ENCODE data around the gene SWT1. TPM values are rescaled to one million over a fixed set of nuclear protein-coding genes. Genes with fewer than 3 reads are reported as not detected.
A peak's percentile ranks its signal among the peaks of the same experiment; 100 is the strongest.

SWT1 gene, protein sequence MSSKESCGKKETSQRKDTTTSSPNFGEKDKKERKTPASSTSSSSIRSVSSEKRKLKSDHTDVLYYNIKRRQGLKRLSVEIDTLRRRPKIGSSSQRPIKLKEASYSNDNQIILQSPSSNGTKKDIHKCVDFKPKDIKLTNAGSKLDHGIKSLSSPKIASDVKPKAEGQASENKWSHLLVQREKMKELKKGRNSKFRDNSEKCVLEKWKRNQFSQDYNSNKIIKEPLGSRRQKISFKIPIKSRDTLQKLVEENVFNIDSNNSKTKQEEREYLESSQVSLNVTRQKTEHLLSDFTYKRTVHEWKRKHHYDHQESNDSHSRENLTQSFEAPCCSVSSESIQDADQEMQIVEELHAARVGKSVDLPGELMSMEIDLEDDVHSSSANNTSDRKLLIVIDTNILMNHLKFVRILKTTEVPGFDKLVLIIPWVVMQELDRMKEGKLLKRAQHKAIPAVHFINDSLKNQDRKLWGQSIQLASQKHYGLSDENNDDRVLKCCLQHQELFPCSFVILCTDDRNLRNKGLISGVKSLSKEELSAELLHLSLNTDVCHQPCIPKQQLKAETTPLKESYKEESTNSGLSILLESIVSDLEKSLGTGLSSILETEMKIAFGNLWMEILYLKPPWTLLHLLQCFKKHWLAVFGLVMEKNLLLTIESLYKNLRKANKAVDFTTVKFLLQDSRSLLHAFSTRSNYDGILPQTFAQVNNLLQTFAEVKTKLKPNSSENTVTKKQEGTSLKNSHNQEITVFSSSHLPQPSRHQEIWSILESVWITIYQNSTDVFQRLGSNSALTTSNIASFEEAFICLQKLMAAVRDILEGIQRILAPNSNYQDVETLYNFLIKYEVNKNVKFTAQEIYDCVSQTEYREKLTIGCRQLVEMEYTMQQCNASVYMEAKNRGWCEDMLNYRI
- total RNA-seq: 10 to 100 TPM in 1 of 2 experiments, 1 to 10 TPM in 1; 9.7 to 10.6 TPM
- 1 to 10 TPM; 5.8 to 6.0 TPM for polyA plus RNA-seq

- POLR2A ChIA-PET (ENCODE audit: partially characterized antibody): interaction anchor here (0.7 to 4.7 kb wide), 19 partner anchors 89 to 1218 kb away, joined by 3 to 45 read pairs (median 5); partner anchors contain the start of genes EDEM3, IVNS1ABP, NIBAN1 and ODR4
- CTCF ChIA-PET (ENCODE audit: partially characterized antibody): interaction anchor here (0.7 to 2.8 kb wide), 9 partner anchors 13 to 538 kb away, joined by 3 to 15 read pairs (median 5); partner anchors contain the start of gene RNF2
- H3K27ac ChIP-seq (ENCODE audit: low read depth, low read length): peak within 1 kb of the TSS; percentile 97
- no peaks in the 10 kb centered on the region for H3K36me3 ChIP-seq (ENCODE audit: insufficient read depth, low read length)
- Mint-ChIP-seq H3K4me3 (peak within 1 kb of the TSS; percentile 98 to 100 (median 99)), H3K9me3 (peaks cover 0 to 2% (median 0%) of the 10 kb centered on the region in 8 donors), H3K36me3 (peaks cover 16 to 22% of the 10 kb centered on the region in 2 donors), H3K27ac (peak within 1 kb of the TSS; percentile 98 to 100 (median 99)), H3K27me3 (no peaks in the 10 kb centered on the region), H3K4me1 (peaks cover 24 to 54% (median 39%) of the 10 kb centered on the region in 4 donors)
- peaks cover 30% of the 10 kb centered on the region for H3K4me1 ChIP-seq (ENCODE audit: insufficient read depth, low read length)
- intact Hi-C loops (cut with micrococcal nuclease): loop anchor here (1.0 to 5.0 kb wide), 13 partner anchors 81 to 1685 kb away; partner anchors contain the start of genes ARPC5, IVNS1ABP, NIBAN1 and ODR4
- H3K27me3 ChIP-seq (ENCODE audit: insufficient read depth, low read length): no peaks in the 10 kb centered on the region
- H3K4me3 ChIP-seq (ENCODE audit: low read length in 2 of 2): peak within 1 kb of the TSS; percentile 61 to 88
- no peaks in the 10 kb centered on the region for H3K9me3 ChIP-seq (ENCODE audit: control insufficient read depth in 1 of 2, low read length in 2 of 2)
- peak; percentile 97 to 99 (median 98) for DNase-seq
Measured at GRCh38 chr1:185156854-185157598, at the start of gene SWT1, which contains the start of gene TRMT1L. Gene SWT1 (plus strand): TSS chr1:185157167. CDS start chr1:185160842, 3,675 bp downstream. Gene TRMT1L (minus strand): TSS chr1:185156953. CDS start chr1:185156712, 241 bp downstream.

DNA sequence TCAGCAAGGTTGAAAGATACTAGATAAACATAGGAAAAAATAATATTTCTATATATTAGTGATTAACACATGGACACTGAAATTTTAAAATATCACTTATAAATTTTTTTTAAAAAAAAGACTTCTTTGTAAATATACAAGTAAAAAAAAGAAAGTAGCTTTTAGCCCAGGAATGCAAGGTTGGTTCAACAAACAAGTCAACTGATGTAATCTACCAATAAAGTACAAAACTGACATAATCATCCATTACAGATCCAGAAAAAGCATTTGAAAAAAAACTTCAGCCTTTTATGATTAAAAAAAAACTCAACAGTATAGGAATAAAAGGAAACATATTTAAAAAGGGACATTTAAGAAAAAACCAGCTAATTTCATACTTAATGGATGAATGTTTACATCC lies 48.6 kb upstream of the SWT1 start:
- Histone ChIP-seq H3K4me1 (ENCODE audit: insufficient read depth, low read length) (no peaks in the 10 kb centered on the region), H3K9me3 (ENCODE audit: control insufficient read depth in 1 of 2, low read length in 2 of 2) (peaks cover 0 to 8% of the 10 kb centered on the region in 2 donors), H3K27me3 (ENCODE audit: insufficient read depth, low read length) (no peaks in the 10 kb centered on the region), H3K27ac (ENCODE audit: low read depth, low read length) (no peak overlapping the region), H3K4me3 (ENCODE audit: low read length in 2 of 2) (no peak overlapping the region), H3K36me3 (ENCODE audit: insufficient read depth, low read length) (no peaks in the 10 kb centered on the region)
- H3K27ac Mint-ChIP-seq: no peak overlapping the region
- no peak overlapping the region for H3K4me3 Mint-ChIP-seq
- peaks cover 0 to 1% of the 10 kb centered on the region in 2 donors for H3K27me3 Mint-ChIP-seq
- H3K36me3 Mint-ChIP-seq: peaks cover 13 to 17% of the 10 kb centered on the region in 2 donors
- no peak for DNase-seq
- H3K4me1 Mint-ChIP-seq: no peaks in the 10 kb centered on the region
- peaks cover 7 to 57% (median 37%) of the 10 kb centered on the region in 8 donors for H3K9me3 Mint-ChIP-seq
- intact Hi-C loops (cut with micrococcal nuclease): no loop called here
- ChIA-PET POLR2A (ENCODE audit: partially characterized antibody) (interaction anchor here (1.2 kb wide), 1 partner anchor 48 kb away, joined by 3 read pairs; no protein-coding TSS in a partner anchor), CTCF (ENCODE audit: partially characterized antibody) (interaction anchor here (1.0 kb wide), 1 partner anchor 573 kb away, joined by 4 read pairs; no protein-coding TSS in a partner anchor)

GRCh38 chr1:185110145-185110544 lies 46.8 kb upstream of the SWT1 start:
- no peak for DNase-seq
- intact Hi-C loops (cut with micrococcal nuclease): no loop called here
- no peaks in the 10 kb centered on the region for H3K4me1 ChIP-seq (ENCODE audit: insufficient read depth, low read length)
- no peaks in the 10 kb centered on the region for H3K4me1 Mint-ChIP-seq
- H3K27me3 ChIP-seq (ENCODE audit: insufficient read depth, low read length): no peaks in the 10 kb centered on the region
- H3K27ac ChIP-seq (ENCODE audit: low read depth, low read length): no peak overlapping the region
- ChIA-PET POLR2A (ENCODE audit: partially characterized antibody) (no interaction called here), CTCF (ENCODE audit: partially characterized antibody) (no interaction called here)
- peaks cover 5 to 55% (median 37%) of the 10 kb centered on the region in 8 donors for H3K9me3 Mint-ChIP-seq
- no peak overlapping the region for H3K27ac Mint-ChIP-seq
- H3K4me3 ChIP-seq (ENCODE audit: low read length in 2 of 2): no peak overlapping the region
- H3K27me3 Mint-ChIP-seq: peaks cover 0 to 1% of the 10 kb centered on the region in 2 donors
- no peaks in the 10 kb centered on the region for H3K36me3 ChIP-seq (ENCODE audit: insufficient read depth, low read length)
- H3K9me3 ChIP-seq (ENCODE audit: control insufficient read depth in 1 of 2, low read length in 2 of 2): peaks cover 0 to 8% of the 10 kb centered on the region in 2 donors
- H3K36me3 Mint-ChIP-seq: peaks cover 4 to 6% of the 10 kb centered on the region in 2 donors
- H3K4me3 Mint-ChIP-seq: no peak overlapping the region

DNA sequence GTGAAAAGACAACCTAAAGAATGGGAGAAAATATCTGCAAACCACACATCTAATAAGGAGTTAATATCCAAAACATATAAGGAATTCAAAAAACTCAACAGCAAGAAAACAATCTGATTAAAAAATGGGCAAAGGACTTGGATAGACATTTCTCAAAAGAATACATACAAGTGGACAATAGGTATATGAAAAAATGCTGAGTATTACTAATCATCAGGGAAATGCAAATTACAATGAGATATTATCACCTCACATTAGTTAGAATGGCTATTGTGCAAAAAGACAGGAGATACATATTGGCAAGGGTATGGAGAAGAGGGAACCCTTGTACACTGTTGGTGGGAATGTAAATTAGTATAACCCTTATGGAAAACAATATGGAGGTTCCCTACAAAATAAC lies 45.1 kb upstream of the SWT1 start:
- no peak overlapping the region for H3K4me3 ChIP-seq (ENCODE audit: low read length in 2 of 2)
- H3K4me1 Mint-ChIP-seq: no peaks in the 10 kb centered on the region
- peaks cover 0 to 1% of the 10 kb centered on the region in 2 donors for H3K27me3 Mint-ChIP-seq
- H3K36me3 Mint-ChIP-seq: peaks cover 6 to 7% of the 10 kb centered on the region in 2 donors
- intact Hi-C loops (cut with micrococcal nuclease): no loop called here
- DNase-seq: no peak
- peaks cover 5 to 41% (median 29%) of the 10 kb centered on the region in 8 donors for H3K9me3 Mint-ChIP-seq
- no peak overlapping the region for H3K27ac Mint-ChIP-seq
- ChIA-PET POLR2A (ENCODE audit: partially characterized antibody) (no interaction called here), CTCF (ENCODE audit: partially characterized antibody) (no interaction called here)
- no peaks in the 10 kb centered on the region for H3K36me3 ChIP-seq (ENCODE audit: insufficient read depth, low read length)
- H3K9me3 ChIP-seq (ENCODE audit: control insufficient read depth in 1 of 2, low read length in 2 of 2): peaks cover 0 to 8% of the 10 kb centered on the region in 2 donors
- H3K4me1 ChIP-seq (ENCODE audit: insufficient read depth, low read length): no peaks in the 10 kb centered on the region
- no peaks in the 10 kb centered on the region for H3K27me3 ChIP-seq (ENCODE audit: insufficient read depth, low read length)
- H3K4me3 Mint-ChIP-seq: no peak overlapping the region
- H3K27ac ChIP-seq (ENCODE audit: low read depth, low read length): no peak overlapping the region

GRCh38 chr1:185112356-185112755 lies 44.6 kb upstream of the SWT1 start:
- Mint-ChIP-seq H3K4me3 (no peak overlapping the region), H3K9me3 (peaks cover 3 to 36% (median 26%) of the 10 kb centered on the region in 8 donors), H3K36me3 (peaks cover 6 to 12% of the 10 kb centered on the region in 2 donors), H3K4me1 (no peaks in the 10 kb centered on the region), H3K27ac (no peak overlapping the region), H3K27me3 (peaks cover 0 to 1% of the 10 kb centered on the region in 2 donors)
- CTCF ChIA-PET (ENCODE audit: partially characterized antibody): no interaction called here
- DNase-seq: no peak
- H3K27me3 ChIP-seq (ENCODE audit: insufficient read depth, low read length): no peaks in the 10 kb centered on the region
- H3K36me3 ChIP-seq (ENCODE audit: insufficient read depth, low read length): no peaks in the 10 kb centered on the region
- H3K9me3 ChIP-seq (ENCODE audit: control insufficient read depth in 1 of 2, low read length in 2 of 2): peaks cover 0 to 8% of the 10 kb centered on the region in 2 donors
- intact Hi-C loops (cut with micrococcal nuclease): no loop called here
- H3K4me1 ChIP-seq (ENCODE audit: insufficient read depth, low read length): no peaks in the 10 kb centered on the region
- POLR2A ChIA-PET (ENCODE audit: partially characterized antibody): no interaction called here
- H3K27ac ChIP-seq (ENCODE audit: low read depth, low read length): no peak overlapping the region
- H3K4me3 ChIP-seq (ENCODE audit: low read length in 2 of 2): no peak overlapping the region

- Mint-ChIP-seq H3K9me3 (peaks cover 0 to 9% (median 4%) of the 10 kb centered on the region in 8 donors), H3K4me1 (no peaks in the 10 kb centered on the region), H3K4me3 (no peak overlapping the region), H3K36me3 (peaks cover 64 to 71% of the 10 kb centered on the region in 2 donors), H3K27ac (no peak overlapping the region), H3K27me3 (no peaks in the 10 kb centered on the region)
- POLR2A ChIA-PET (ENCODE audit: partially characterized antibody): no interaction called here
- intact Hi-C loops (cut with micrococcal nuclease): no loop called here
- CTCF ChIA-PET (ENCODE audit: partially characterized antibody): no interaction called here
- H3K36me3 ChIP-seq (ENCODE audit: insufficient read depth, low read length): peaks cover 27% of the 10 kb centered on the region
- no peak overlapping the region for H3K27ac ChIP-seq (ENCODE audit: low read depth, low read length)
- H3K4me1 ChIP-seq (ENCODE audit: insufficient read depth, low read length): no peaks in the 10 kb centered on the region
- no peak for DNase-seq
- H3K4me3 ChIP-seq (ENCODE audit: low read length in 2 of 2): no peak overlapping the region
- no peaks in the 10 kb centered on the region for H3K9me3 ChIP-seq (ENCODE audit: control insufficient read depth in 1 of 2, low read length in 2 of 2)
- no peaks in the 10 kb centered on the region for H3K27me3 ChIP-seq (ENCODE audit: insufficient read depth, low read length)
Measured at GRCh38 chr1:185129708-185130107, 27.3 kb upstream of the SWT1 start.
